HCT116 (cell line): ENCODE data around the gene ZXDA. TPM values are rescaled to one million over a fixed set of nuclear protein-coding genes. Genes with fewer than 3 reads are reported as not detected.

Experiments
- ATAC-seq: fragments of 200-7000 bp; cut with Tn5 transposase; 2 replicates; pipeline ENCODE4 v1.9.1; 2020; ENCODE audit warnings: mild to moderate bottlenecking, moderate library complexity
- BruUV-seq: library from RNA; stranded (reverse); fragments of 400-500 nt; replicated peaks from 2 replicates; lab custom pipeline; 2021; lab: Mats Ljungman, UMichigan
- CTCF ChIA-PET: fragments of 300-600 bp; sonication (Branson Sonifier 250); formaldehyde crosslinking; loops from one replicate; lab custom pipeline; 2021; ENCODE audit warnings: antibody characterized with exemption; lab: Charles Lee
- POLR2A ChIA-PET: fragments of 300-600, 350-600 bp; sonication (Branson Sonifier 250); formaldehyde crosslinking; loops from one replicate; lab custom pipeline; 2021; ENCODE audit warnings: antibody characterized with exemption; lab: Charles Lee
- RAD21 ChIA-PET, 2 experiments: fragments of 300-600 bp; sonication (Branson Sonifier 250); formaldehyde crosslinking; loops; one replicate each; lab custom pipeline; 2023; ENCODE audit warnings: low total read pairs in 2 of 2; ENCODE audit not compliant: uncharacterized antibody in 2 of 2, unreplicated experiment in 2 of 2, low non-redundant PET in 1 of 2; lab: Charles Lee
- DNase-seq: peaks from one replicate; pipeline ENCODE4 v3.0.0-alpha.2; 2010; ENCODE audit warnings: low read depth, low spot score
- H2AFZ ChIP-seq: fragments of 200-600 bp; shearing (Covaris generic), sonication (generic); 2 replicates; pipeline ENCODE4 v1.6.1; 2017; ENCODE audit warnings: low read depth, mixed run types, mixed read lengths, antibody characterized with exemption, low read length; ENCODE audit not compliant: poor library complexity, severe bottlenecking
- H3K27ac ChIP-seq: 2 replicates; pipeline ENCODE4 v1.5.1; 2012; ENCODE audit warnings: low read depth, low read length
- H3K27me3 ChIP-seq: fragments of 200-600 bp; sonication (generic); 2 replicates; pipeline ENCODE4 v1.6.1; 2016; ENCODE audit warnings: mixed run types, low read length, mixed read lengths; ENCODE audit not compliant: insufficient read depth
- H3K36me3 ChIP-seq, 2 experiments: fragments of 200-500 bp in 1 of 2; fragments of 200-600 bp in 1 of 2; sonication (Bioruptor generic) in 1 of 2; sonication (generic) in 1 of 2; 2 replicates each; pipeline versions ENCODE4 v1.5.1 to v1.6.1; 2014 to 2016; ENCODE audit warnings: low read length in 2 of 2, inconsistent platforms in 1 of 2, mixed read lengths in 1 of 2, mixed run types in 1 of 2; ENCODE audit not compliant: insufficient read depth in 2 of 2, control insufficient read depth in 1 of 2
- H3K4me1 ChIP-seq, 2 experiments: fragments of 200-600 bp in 1 of 2; sonication (generic) in 1 of 2; 2 replicates each; pipeline versions ENCODE4 v1.5.1 to v1.6.1; 2012 to 2017; ENCODE audit warnings: low read length in 2 of 2, inconsistent platforms in 1 of 2, mild to moderate bottlenecking in 1 of 2, mixed read lengths in 1 of 2, mixed run types in 1 of 2, moderate library complexity in 1 of 2; ENCODE audit not compliant: insufficient read depth in 2 of 2, control insufficient read depth in 1 of 2
- H3K4me2 ChIP-seq: fragments of 200-600 bp; sonication (generic); 2 replicates; pipeline ENCODE4 v1.6.1; 2017; ENCODE audit warnings: mixed run types, low read length, mixed read lengths
- H3K4me3 ChIP-seq, 2 experiments: fragments of 200-600 bp in 1 of 2; sonication (generic) in 1 of 2; replicated peaks in 1 of 2; 2 replicates each; pipeline ENCODE4 v1.5.1; 2011 to 2016; ENCODE audit warnings: low read length in 2 of 2, control low read depth in 1 of 2, low read depth in 1 of 2, mild to moderate bottlenecking in 1 of 2, mixed read lengths in 1 of 2, mixed run types in 1 of 2
- H3K79me2 ChIP-seq: fragments of 200-600 bp; sonication (generic); 2 replicates; pipeline ENCODE4 v1.6.1; 2017; ENCODE audit warnings: mild to moderate bottlenecking, mixed run types, low read length, moderate library complexity, mixed read lengths; ENCODE audit not compliant: insufficient read depth
- H3K9ac ChIP-seq: fragments of 200-600 bp; sonication (generic); 2 replicates; pipeline ENCODE4 v1.6.1; 2016; ENCODE audit warnings: low read length, mixed read lengths
- H3K9me2 ChIP-seq: fragments of 200-600 bp; sonication (generic), shearing (Covaris generic); 2 replicates; pipeline ENCODE4 v1.6.1; 2017; ENCODE audit warnings: mixed run types, mild to moderate bottlenecking, moderate library complexity; ENCODE audit not compliant: insufficient read depth
- H3K9me3 ChIP-seq, 2 experiments: fragments of 200-500 bp in 1 of 2; fragments of 200-600 bp in 1 of 2; sonication (Bioruptor generic) in 1 of 2; sonication (generic) in 1 of 2; 2 replicates each; pipeline ENCODE4 v1.6.1; 2014 to 2017; ENCODE audit warnings: low read length in 2 of 2, mixed read lengths in 2 of 2, inconsistent platforms in 1 of 2, low read depth in 1 of 2, mild to moderate bottlenecking in 1 of 2, mixed run types in 1 of 2, moderate library complexity in 1 of 2; ENCODE audit not compliant: control insufficient read depth in 1 of 2, insufficient read depth in 1 of 2
- H4K20me1 ChIP-seq: fragments of 200-600 bp; sonication (generic), shearing (Covaris generic); 2 replicates; pipeline ENCODE4 v1.6.1; 2017; ENCODE audit warnings: mixed run types, mild to moderate bottlenecking, moderate library complexity; ENCODE audit not compliant: insufficient read depth
- CBX3 ChIP-seq: IDR thresholded peaks from 2 replicates; pipeline ENCODE4 v1.6.1; 2012; ENCODE audit warnings: low read depth
- CEBPB ChIP-seq: IDR thresholded peaks from 2 replicates; pipeline ENCODE4 v1.6.1; 2012; ENCODE audit warnings: low read depth
- EGR1 ChIP-seq: IDR thresholded peaks from 2 replicates; pipeline ENCODE4 v1.6.1; 2012; ENCODE audit warnings: low read depth
- EZH2 ChIP-seq: fragments of 200-600 bp; sonication (generic); IDR thresholded peaks from 2 replicates; pipeline ENCODE4 v1.6.1; 2017; ENCODE audit warnings: antibody characterized with exemption, mixed run types
- EZH2phosphoT487 ChIP-seq: fragments of 200-600 bp; IDR thresholded peaks from 2 replicates; pipeline ENCODE4 v1.6.1; 2018; ENCODE audit warnings: antibody characterized with exemption, borderline replicate concordance
- FOSL1 ChIP-seq: IDR thresholded peaks from 2 replicates; pipeline ENCODE4 v1.6.1; 2012; ENCODE audit warnings: low read depth
- JUND ChIP-seq: IDR thresholded peaks from 2 replicates; pipeline ENCODE4 v1.6.1; 2012
- POLR2A ChIP-seq: IDR thresholded peaks from 2 replicates; pipeline ENCODE4 v1.7.0; 2011; ENCODE audit warnings: borderline replicate concordance; ENCODE audit not compliant: insufficient read depth, insufficient read length; ENCODE audit errors: extremely low read depth
- POLR2AphosphoS5 ChIP-seq: IDR thresholded peaks from 2 replicates; pipeline ENCODE4 v1.6.1; 2011; ENCODE audit warnings: mild to moderate bottlenecking, low read depth, low read length, moderate library complexity
- RAD21 ChIP-seq: IDR thresholded peaks from 2 replicates; pipeline ENCODE4 v1.6.1; 2012; ENCODE audit warnings: low read depth, mild to moderate bottlenecking
- SIN3A ChIP-seq: IDR thresholded peaks from 2 replicates; pipeline ENCODE4 v1.6.1; 2012; ENCODE audit warnings: low read depth
- SP1 ChIP-seq: IDR thresholded peaks from 2 replicates; pipeline ENCODE4 v1.6.1; 2012; ENCODE audit warnings: low read depth
- TCF7L2 ChIP-seq: IDR thresholded peaks from 2 replicates; pipeline ENCODE4 v1.7.0; 2011; ENCODE audit warnings: borderline replicate concordance, inconsistent platforms; ENCODE audit not compliant: insufficient read depth, insufficient read length; ENCODE audit errors: extremely low read depth
- YY1 ChIP-seq: IDR thresholded peaks from 2 replicates; pipeline ENCODE4 v1.6.1; 2011; ENCODE audit warnings: low read length, low read depth, moderate library complexity, mild to moderate bottlenecking; ENCODE audit not compliant: insufficient replicate concordance; ENCODE audit errors: extremely low read depth
- ZFX ChIP-seq: fragments of 450-650 bp; IDR thresholded peaks from 2 replicates; pipeline ENCODE4 v1.6.1; 2017
- ZNF274 ChIP-seq: fragments of 200-500 bp; sonication (Bioruptor generic); IDR thresholded peaks from 2 replicates; pipeline ENCODE4 v1.6.1; 2014; ENCODE audit warnings: mild to moderate bottlenecking, low read depth, low read length, inconsistent platforms
- intact Hi-C: fragments of 100-400 bp; cut with micrococcal nuclease; formaldehyde crosslinking; loops from 2 replicates; pipeline ENCODE4 v1.10.0; 2022
- total RNA-seq: library from RNA; stranded (reverse); gene quantifications from one replicate; pipeline ENCODE4 v1.2.1, GENCODE V29; 2021; ENCODE audit not compliant: unreplicated experiment
- TF ChIP-seq, protein P1 (sequence below): IDR thresholded peaks from 2 replicates; pipeline ENCODE4 v1.6.1; 2012
- TF ChIP-seq, protein P2 (sequence below), 3 experiments: fragments of 200-600 bp in 1 of 3; sonication (generic) in 1 of 3; IDR thresholded peaks in 2 of 3; conservative IDR thresholded peaks in 1 of 3; 2 replicates each; pipeline ENCODE4 v1.5.1; 2012 to 2017; ENCODE audit warnings: low read depth in 2 of 3, low read length in 2 of 3, antibody characterized with exemption in 1 of 3, borderline replicate concordance in 1 of 3, control low read depth in 1 of 3, mild to moderate bottlenecking in 1 of 3, mixed read lengths in 1 of 3, mixed run types in 1 of 3, moderate library complexity in 1 of 3; ENCODE audit not compliant: insufficient read depth in 1 of 3
- TF ChIP-seq, protein P3 (sequence below): IDR thresholded peaks from 2 replicates; pipeline ENCODE4 v1.6.1; 2012; ENCODE audit warnings: low read depth
- TF ChIP-seq, protein P4 (sequence below): IDR thresholded peaks from 2 replicates; pipeline ENCODE4 v1.6.1; 2012

Gene ZXDA
- total RNA-seq, 1 experiment from 2014 or later = 3.8 TPM

DNA sequence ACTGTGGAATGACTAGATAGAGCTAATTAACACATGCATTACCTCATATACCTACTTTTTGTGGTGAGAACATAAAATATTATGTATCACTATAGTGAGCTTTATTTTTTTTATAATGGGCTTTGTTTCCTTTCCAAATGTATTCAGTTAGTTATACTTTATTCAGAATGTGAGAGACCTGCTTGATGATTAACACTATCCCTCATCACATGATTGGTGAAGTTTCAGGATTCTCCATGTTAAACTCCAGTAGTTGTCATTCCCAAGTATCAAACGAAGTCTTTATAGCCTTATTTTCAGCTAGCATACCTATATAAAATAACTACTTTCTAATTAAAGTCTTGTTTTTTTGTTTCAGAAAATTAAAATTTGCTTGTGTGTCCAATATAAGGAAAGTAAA, 8.8 kb downstream of the ZXDA start:
- no peaks in the 10 kb centered on the region for H3K79me2 ChIP-seq
- DNase-seq (no peak), ATAC-seq (no peak)
- H3K9ac ChIP-seq = no peak overlapping the region
- H3K27me3 ChIP-seq = no peaks in the 10 kb centered on the region
- no peaks in the 10 kb centered on the region for H3K9me2 ChIP-seq
- H3K4me1 ChIP-seq = no peaks in the 10 kb centered on the region
- no peak overlapping the region for H3K4me2 ChIP-seq
- H3K27ac ChIP-seq = no peak overlapping the region
- H4K20me1 ChIP-seq = no peaks in the 10 kb centered on the region
- H2AFZ ChIP-seq = no peak overlapping the region
- ChIA-PET POLR2A (no interaction called here), CTCF (no interaction called here), RAD21 (no interaction called here)
- no peaks in the 10 kb centered on the region for H3K9me3 ChIP-seq
- intact Hi-C loops = no loop called here
- no TSS peak for BruUV-seq
- H3K4me3 ChIP-seq = no peak overlapping the region
- H3K36me3 ChIP-seq = no peaks in the 10 kb centered on the region
- TF ChIP-seq RAD21 (no peak), JUND (no peak), EGR1 (no peak), POLR2A (no peak), FOSL1 (no peak), EZH2phosphoT487 (no peak), POLR2AphosphoS5 (no peak), SIN3A (no peak), TCF7L2 (no peak), YY1 (no peak), ZNF274 (no peak), CBX3 (no peak), CEBPB (no peak), ZFX (no peak), EZH2 (no peak), SP1 (no peak)
- TF ChIP-seq, protein P1, sequence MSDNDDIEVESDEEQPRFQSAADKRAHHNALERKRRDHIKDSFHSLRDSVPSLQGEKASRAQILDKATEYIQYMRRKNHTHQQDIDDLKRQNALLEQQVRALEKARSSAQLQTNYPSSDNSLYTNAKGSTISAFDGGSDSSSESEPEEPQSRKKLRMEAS = no peak
- TF ChIP-seq, protein P2, sequence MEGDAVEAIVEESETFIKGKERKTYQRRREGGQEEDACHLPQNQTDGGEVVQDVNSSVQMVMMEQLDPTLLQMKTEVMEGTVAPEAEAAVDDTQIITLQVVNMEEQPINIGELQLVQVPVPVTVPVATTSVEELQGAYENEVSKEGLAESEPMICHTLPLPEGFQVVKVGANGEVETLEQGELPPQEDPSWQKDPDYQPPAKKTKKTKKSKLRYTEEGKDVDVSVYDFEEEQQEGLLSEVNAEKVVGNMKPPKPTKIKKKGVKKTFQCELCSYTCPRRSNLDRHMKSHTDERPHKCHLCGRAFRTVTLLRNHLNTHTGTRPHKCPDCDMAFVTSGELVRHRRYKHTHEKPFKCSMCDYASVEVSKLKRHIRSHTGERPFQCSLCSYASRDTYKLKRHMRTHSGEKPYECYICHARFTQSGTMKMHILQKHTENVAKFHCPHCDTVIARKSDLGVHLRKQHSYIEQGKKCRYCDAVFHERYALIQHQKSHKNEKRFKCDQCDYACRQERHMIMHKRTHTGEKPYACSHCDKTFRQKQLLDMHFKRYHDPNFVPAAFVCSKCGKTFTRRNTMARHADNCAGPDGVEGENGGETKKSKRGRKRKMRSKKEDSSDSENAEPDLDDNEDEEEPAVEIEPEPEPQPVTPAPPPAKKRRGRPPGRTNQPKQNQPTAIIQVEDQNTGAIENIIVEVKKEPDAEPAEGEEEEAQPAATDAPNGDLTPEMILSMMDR (IDR thresholded peaks at IDR 0.05 in 2 of 3, conservative IDR thresholded peaks at IDR 0.05 in 1 of 3; ENCODE audit: borderline replicate concordance in 1 of 3, insufficient read depth in 1 of 3, low read depth in 2 of 3, low read length in 2 of 3) = no peak
- TF ChIP-seq, protein P3, sequence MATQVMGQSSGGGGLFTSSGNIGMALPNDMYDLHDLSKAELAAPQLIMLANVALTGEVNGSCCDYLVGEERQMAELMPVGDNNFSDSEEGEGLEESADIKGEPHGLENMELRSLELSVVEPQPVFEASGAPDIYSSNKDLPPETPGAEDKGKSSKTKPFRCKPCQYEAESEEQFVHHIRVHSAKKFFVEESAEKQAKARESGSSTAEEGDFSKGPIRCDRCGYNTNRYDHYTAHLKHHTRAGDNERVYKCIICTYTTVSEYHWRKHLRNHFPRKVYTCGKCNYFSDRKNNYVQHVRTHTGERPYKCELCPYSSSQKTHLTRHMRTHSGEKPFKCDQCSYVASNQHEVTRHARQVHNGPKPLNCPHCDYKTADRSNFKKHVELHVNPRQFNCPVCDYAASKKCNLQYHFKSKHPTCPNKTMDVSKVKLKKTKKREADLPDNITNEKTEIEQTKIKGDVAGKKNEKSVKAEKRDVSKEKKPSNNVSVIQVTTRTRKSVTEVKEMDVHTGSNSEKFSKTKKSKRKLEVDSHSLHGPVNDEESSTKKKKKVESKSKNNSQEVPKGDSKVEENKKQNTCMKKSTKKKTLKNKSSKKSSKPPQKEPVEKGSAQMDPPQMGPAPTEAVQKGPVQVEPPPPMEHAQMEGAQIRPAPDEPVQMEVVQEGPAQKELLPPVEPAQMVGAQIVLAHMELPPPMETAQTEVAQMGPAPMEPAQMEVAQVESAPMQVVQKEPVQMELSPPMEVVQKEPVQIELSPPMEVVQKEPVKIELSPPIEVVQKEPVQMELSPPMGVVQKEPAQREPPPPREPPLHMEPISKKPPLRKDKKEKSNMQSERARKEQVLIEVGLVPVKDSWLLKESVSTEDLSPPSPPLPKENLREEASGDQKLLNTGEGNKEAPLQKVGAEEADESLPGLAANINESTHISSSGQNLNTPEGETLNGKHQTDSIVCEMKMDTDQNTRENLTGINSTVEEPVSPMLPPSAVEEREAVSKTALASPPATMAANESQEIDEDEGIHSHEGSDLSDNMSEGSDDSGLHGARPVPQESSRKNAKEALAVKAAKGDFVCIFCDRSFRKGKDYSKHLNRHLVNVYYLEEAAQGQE = no peak
- TF ChIP-seq, protein P4, sequence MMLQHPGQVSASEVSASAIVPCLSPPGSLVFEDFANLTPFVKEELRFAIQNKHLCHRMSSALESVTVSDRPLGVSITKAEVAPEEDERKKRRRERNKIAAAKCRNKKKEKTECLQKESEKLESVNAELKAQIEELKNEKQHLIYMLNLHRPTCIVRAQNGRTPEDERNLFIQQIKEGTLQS = no peak
